AG09309 (cell line): ENCODE measurements around the gene AKR7A3.

ENCODE experiments used
- DNase-seq: peaks from one replicate; pipeline ENCODE4 v3.0.0-alpha.2; 2010; ENCODE audit warnings: low read depth
- H3K4me3 ChIP-seq: 2 replicates; pipeline ENCODE4 v1.5.1; 2011; ENCODE audit warnings: mild to moderate bottlenecking, low read depth, low read length, moderate library complexity; ENCODE audit not compliant: control insufficient read depth
- CTCF ChIP-seq: IDR thresholded peaks from 2 replicates; pipeline ENCODE4 v1.5.1; 2011; ENCODE audit warnings: mild to moderate bottlenecking, low read depth, low read length, inconsistent platforms; ENCODE audit not compliant: insufficient read depth, control insufficient read depth; ENCODE audit errors: missing control alignments

AKR7A3 gene

GRCh38 chr1:19325958-19326747 is 37.6 kb upstream of the AKR7A3 start:
- DNase-seq = no peak
- TF ChIP-seq CTCF = no peak

GRCh38 chr1:19325368-19325957 is 36.9 kb upstream of the AKR7A3 start:
- no peak for DNase-seq
- no peak overlapping the region for H3K4me3 ChIP-seq
- TF ChIP-seq CTCF = no peak

More at GRCh38 chr1:19325958-19326747, 37.6 kb upstream of the AKR7A3 start:
- no peak overlapping the region for H3K4me3 ChIP-seq

- no peak for TF ChIP-seq CTCF
- DNase-seq = no peak
- H3K4me3 ChIP-seq = no peak overlapping the region
Observed at GRCh38 chr1:19324665-19324990, 36.1 kb upstream of the AKR7A3 start.

GRCh38 chr1:19323987-19324664 is 35.6 kb upstream of the AKR7A3 start:
- no peak for TF ChIP-seq CTCF
- DNase-seq = no peak
- H3K4me3 ChIP-seq = no peak overlapping the region

- no peak overlapping the region for H3K4me3 ChIP-seq
- TF ChIP-seq CTCF = no peak
- DNase-seq = no peak
Observed at GRCh38 chr1:19322481-19322880, 33.9 kb upstream of the AKR7A3 start.

- no peak for DNase-seq
- TF ChIP-seq CTCF = no peak
- no peak overlapping the region for H3K4me3 ChIP-seq
Observed at GRCh38 chr1:19321071-19321470, 32.5 kb upstream of the AKR7A3 start.
